ENCODE data around the gene NFIX. TPM values are rescaled to one million over a fixed set of nuclear protein-coding genes. Genes with fewer than 3 reads are reported as not detected.
A peak's percentile ranks its signal among the peaks of the same experiment; 100 is the strongest.

The NFIX gene
- total and polyA plus RNA-seq, 9 of the 15 experiments (the other 6 are each of a cell fraction or from before 2014, with no cell fraction given) = 0.28 to 26.8 (median 5.4) TPM

GRCh38 chr19:13071444-13072187, 76.3 kb downstream of the NFIX start:
- H3K36me3 ChIP-seq (ENCODE audit: control insufficient read depth, insufficient read depth, low read length) = peaks cover 26% of the 10 kb centered on the region; the same call in 2 of the 3 replicates
- no peak overlapping the region for H2AFZ ChIP-seq (ENCODE audit: low read depth, low read length)
- H3K9me1 ChIP-seq (ENCODE audit: control insufficient read depth, insufficient read depth, low read length) = peaks cover 5% of the 10 kb centered on the region
- H3K27ac ChIP-seq (ENCODE audit: extremely low read depth, low read depth, low read length) = no peak overlapping the region
- ATAC-seq (no peak), FAIRE-seq (no peak), DNase-seq (ENCODE audit: extremely low read depth in 1 of 4, low spot score in 3 of 4) (no peak)
- intact Hi-C loops (cut with micrococcal nuclease) (no loop called here), in situ Hi-C loops (cut with MboI) (no loop called here)
- H3K4me2 ChIP-seq (ENCODE audit: insufficient read depth, low read length) = no peak overlapping the region
- H3K27me3 ChIP-seq (ENCODE audit: control insufficient read depth in 2 of 2, insufficient read depth in 2 of 2, low read length in 2 of 2) = no peaks in the 10 kb centered on the region
- H3K4me3 ChIP-seq = no peak overlapping the region
- H3K4me1 ChIP-seq (replicated peaks in 1 of 2; ENCODE audit: control insufficient read depth in 2 of 2, insufficient read depth in 2 of 2, low read length in 2 of 2) = peaks cover 38 to 80% of the 10 kb centered on the region in 2 experiments
- ChIA-PET POLR2A (interaction anchor here (0.9 to 2.0 kb wide), 2 partner anchors 10 to 13 kb away, joined by 5 to 14 read pairs; no protein-coding TSS in a partner anchor), CTCF (ENCODE audit: low intra/inter-chr PET ratio) (no interaction called here)
- H3K9ac ChIP-seq (ENCODE audit: insufficient read depth in 1 of 2, low read depth in 2 of 2, low read length in 2 of 2) = peak overlapping the region in 1 of 2 experiments; percentile 70; a peak in 2 of 4 replicates
- no TSS peak for BruUV-seq (replicated peaks)
- H4K20me1 ChIP-seq (replicated peaks; ENCODE audit: control insufficient read depth, insufficient read depth, low read length) = no peaks in the 10 kb centered on the region
- no peaks in the 10 kb centered on the region for H3K9me3 ChIP-seq (replicated peaks; ENCODE audit: control insufficient read depth, insufficient read depth, low read depth, low read length)
- H3K79me2 ChIP-seq (ENCODE audit: control insufficient read depth, insufficient read depth, low read length) = peaks cover 23% of the 10 kb centered on the region; the same call in 2 of the 3 replicates
- 80% methylated on average over 9 of the region's 9 CpGs for WGBS (ENCODE audit: insufficient coverage, low coverage, missing lambda C conversion rate)
- TF ChIP-seq HMG20A (CRISPR knock-in tag; conservative IDR thresholded peaks at IDR 0.05) (no peak), HDAC2 (IDR thresholded peaks at IDR 0.05) (no peak), BCL6 (CRISPR knock-in tag; IDR thresholded peaks at IDR 0.05) (no peak), CUX1 (CRISPR knock-in tag; IDR thresholded peaks at IDR 0.05) (no peak), SREBF2 (CRISPR knock-in tag; IDR thresholded peaks at IDR 0.05) (no peak), KLF6 (CRISPR knock-in tag; IDR thresholded peaks at IDR 0.05; ENCODE audit: borderline replicate concordance) (no peak), MCM3 (IDR thresholded peaks at IDR 0.05) (no peak), HOXB6 (CRISPR knock-in tag; IDR thresholded peaks at IDR 0.05; ENCODE audit: borderline replicate concordance) (no peak)
